Measurements from ENCODE around the gene PLB1.

- TF ChIP-seq CTCF (conservative IDR thresholded peaks at IDR 0.05) (no peak), ZFX (IDR thresholded peaks at IDR 0.05) (no peak)
Measured at GRCh38 chr2:28639092-28639691, 143.3 kb downstream of the PLB1 start.
